Glutamatergic neuron (in vitro differentiated cells): ENCODE data around the gene SLC27A6. TPM values are rescaled to one million over a fixed set of nuclear protein-coding genes. Genes with fewer than 3 reads are reported as not detected.

Experiments
- DNase-seq: peaks from one replicate; pipeline ENCODE4 v3.0.0; 2022
- H3K27ac Mint-ChIP-seq: one replicate; pipeline ENCODE4 v1.8.0; 2020; ENCODE audit warnings: mild to moderate bottlenecking, mixed read lengths, inconsistent platforms; ENCODE audit not compliant: unreplicated experiment
- H3K27me3 Mint-ChIP-seq: one replicate; pipeline ENCODE4 v1.8.0; 2020; ENCODE audit warnings: mild to moderate bottlenecking, moderate library complexity, mixed read lengths, inconsistent platforms; ENCODE audit not compliant: unreplicated experiment
- H3K36me3 Mint-ChIP-seq: one replicate; pipeline ENCODE4 v1.8.0; 2020; ENCODE audit warnings: mild to moderate bottlenecking, mixed read lengths, inconsistent platforms; ENCODE audit not compliant: unreplicated experiment
- H3K4me1 Mint-ChIP-seq: one replicate; pipeline ENCODE4 v1.8.0; 2020; ENCODE audit warnings: mild to moderate bottlenecking, low read depth, mixed read lengths, inconsistent platforms; ENCODE audit not compliant: unreplicated experiment
- H3K4me3 Mint-ChIP-seq: one replicate; pipeline ENCODE4 v1.8.0; 2020; ENCODE audit warnings: mild to moderate bottlenecking, mixed read lengths, inconsistent platforms; ENCODE audit not compliant: unreplicated experiment
- H3K9me3 Mint-ChIP-seq: one replicate; pipeline ENCODE4 v1.8.0; 2020; ENCODE audit warnings: mild to moderate bottlenecking, moderate library complexity, mixed read lengths, inconsistent platforms; ENCODE audit not compliant: unreplicated experiment
- total RNA-seq: library from RNA; stranded (reverse); fragmentation: NEBNext Ultra II Directional; extraction: Animal tissue kit (Norgen Biotek cat#: 25700); gene quantifications from one replicate; pipeline ENCODE4 v1.2.1, GENCODE V29; 2021; ENCODE audit not compliant: unreplicated experiment
- TF ChIP-seq, protein P1 (sequence below): fragments of 200-600 bp; sonication (generic); IDR thresholded peaks from one replicate; pipeline ENCODE4 v1.5.0; 2021; ENCODE audit not compliant: partially characterized antibody, unreplicated experiment

SLC27A6 gene
- total RNA-seq, 1 donor from 2014 or later, result not detected

DNA sequence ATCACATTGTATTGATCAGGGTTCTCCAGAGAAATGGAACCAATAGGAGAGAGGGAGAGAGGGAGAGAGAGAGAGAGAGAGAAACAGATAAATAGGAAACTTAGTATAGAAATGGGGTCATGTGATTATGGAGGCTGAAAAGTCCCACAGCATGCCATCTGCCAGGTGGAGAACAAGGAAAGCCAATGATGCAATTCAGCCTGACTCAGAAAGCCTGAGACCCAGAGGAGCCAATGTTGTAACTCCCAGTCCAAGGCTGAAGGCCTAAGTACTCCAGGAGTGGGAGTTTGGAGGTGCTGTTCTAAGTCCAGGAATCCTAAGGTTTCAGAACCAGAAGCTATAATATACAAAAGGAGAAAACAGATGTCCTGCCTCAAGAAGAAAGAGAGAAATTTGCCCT lies 80.9 kb downstream of the SLC27A6 start:
- Mint-ChIP-seq H3K27me3 (no peaks in the 10 kb centered on the region), H3K9me3 (no peaks in the 10 kb centered on the region), H3K27ac (no peak overlapping the region)

GRCh38 chr5:129048509-129048908 lies 83.2 kb downstream of the SLC27A6 start:
- Mint-ChIP-seq H3K9me3 (no peaks in the 10 kb centered on the region), H3K36me3 (no peaks in the 10 kb centered on the region), H3K27me3 (no peaks in the 10 kb centered on the region), H3K27ac (no peak overlapping the region), H3K4me3 (no peak overlapping the region), H3K4me1 (no peaks in the 10 kb centered on the region)
- TF ChIP-seq, protein P1, sequence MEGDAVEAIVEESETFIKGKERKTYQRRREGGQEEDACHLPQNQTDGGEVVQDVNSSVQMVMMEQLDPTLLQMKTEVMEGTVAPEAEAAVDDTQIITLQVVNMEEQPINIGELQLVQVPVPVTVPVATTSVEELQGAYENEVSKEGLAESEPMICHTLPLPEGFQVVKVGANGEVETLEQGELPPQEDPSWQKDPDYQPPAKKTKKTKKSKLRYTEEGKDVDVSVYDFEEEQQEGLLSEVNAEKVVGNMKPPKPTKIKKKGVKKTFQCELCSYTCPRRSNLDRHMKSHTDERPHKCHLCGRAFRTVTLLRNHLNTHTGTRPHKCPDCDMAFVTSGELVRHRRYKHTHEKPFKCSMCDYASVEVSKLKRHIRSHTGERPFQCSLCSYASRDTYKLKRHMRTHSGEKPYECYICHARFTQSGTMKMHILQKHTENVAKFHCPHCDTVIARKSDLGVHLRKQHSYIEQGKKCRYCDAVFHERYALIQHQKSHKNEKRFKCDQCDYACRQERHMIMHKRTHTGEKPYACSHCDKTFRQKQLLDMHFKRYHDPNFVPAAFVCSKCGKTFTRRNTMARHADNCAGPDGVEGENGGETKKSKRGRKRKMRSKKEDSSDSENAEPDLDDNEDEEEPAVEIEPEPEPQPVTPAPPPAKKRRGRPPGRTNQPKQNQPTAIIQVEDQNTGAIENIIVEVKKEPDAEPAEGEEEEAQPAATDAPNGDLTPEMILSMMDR, result no peak
- no peak for DNase-seq

More for the DNA sequence above, 80.9 kb downstream of the SLC27A6 start:
- DNase-seq, result no peak
- Mint-ChIP-seq H3K4me1 (no peaks in the 10 kb centered on the region), H3K36me3 (no peaks in the 10 kb centered on the region), H3K4me3 (no peak overlapping the region)
- TF ChIP-seq, protein P1, result no peak

- H3K27ac Mint-ChIP-seq, result no peak overlapping the region
- TF ChIP-seq, protein P1, result no peak
- no peaks in the 10 kb centered on the region for H3K36me3 Mint-ChIP-seq
These were observed 84.0 kb downstream of the SLC27A6 start for GRCh38 chr5:129049126-129049799.

DNA sequence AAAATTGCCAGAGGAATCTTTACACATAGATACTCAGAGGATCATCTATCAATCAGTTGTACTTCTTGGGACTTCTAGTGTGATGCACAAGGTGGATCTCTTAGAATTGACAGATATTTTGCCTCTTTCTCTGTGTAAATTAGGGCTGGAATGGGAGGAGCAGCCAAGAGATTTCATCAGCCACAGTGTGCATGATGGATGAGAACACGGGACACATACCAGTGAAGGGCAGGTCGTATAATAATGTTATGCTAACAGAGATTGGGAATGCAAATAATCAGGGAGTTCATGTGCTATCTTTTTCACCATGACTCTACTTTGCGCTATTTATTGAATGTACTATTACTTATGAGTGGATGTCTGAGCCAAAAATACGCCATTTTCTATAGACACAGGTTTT lies 86.0 kb downstream of the SLC27A6 start:
- H3K36me3 Mint-ChIP-seq, result no peaks in the 10 kb centered on the region
- DNase-seq, result no peak
- H3K27ac Mint-ChIP-seq, result no peak overlapping the region
- H3K4me1 Mint-ChIP-seq, result no peaks in the 10 kb centered on the region
- H3K4me3 Mint-ChIP-seq, result no peak overlapping the region
- no peaks in the 10 kb centered on the region for H3K9me3 Mint-ChIP-seq
- TF ChIP-seq, protein P1, result no peak
- no peaks in the 10 kb centered on the region for H3K27me3 Mint-ChIP-seq

More at GRCh38 chr5:129049126-129049799, 84.0 kb downstream of the SLC27A6 start:
- DNase-seq, result no peak
- no peaks in the 10 kb centered on the region for H3K9me3 Mint-ChIP-seq
- H3K4me1 Mint-ChIP-seq, result no peaks in the 10 kb centered on the region
- no peak overlapping the region for H3K4me3 Mint-ChIP-seq
- H3K27me3 Mint-ChIP-seq, result no peaks in the 10 kb centered on the region

- DNase-seq, result no peak
- no peaks in the 10 kb centered on the region for H3K27me3 Mint-ChIP-seq
- H3K4me3 Mint-ChIP-seq, result no peak overlapping the region
- H3K27ac Mint-ChIP-seq, result no peak overlapping the region
- H3K9me3 Mint-ChIP-seq, result no peaks in the 10 kb centered on the region
- TF ChIP-seq, protein P1, result no peak
- H3K36me3 Mint-ChIP-seq, result no peaks in the 10 kb centered on the region
- no peaks in the 10 kb centered on the region for H3K4me1 Mint-ChIP-seq
These were observed 88.2 kb downstream of the SLC27A6 start for GRCh38 chr5:129053438-129053837.
